HG02885 (cell line): ENCODE data around the gene KIF9.
"Not testable (repeated sequence)": the region's sequence is repeated elsewhere in the genome, so short reads cannot be mapped to it uniquely, and the experiment has no call there.

Experiments
- ATAC-seq: cut with Tn5 transposase; IDR thresholded peaks from one replicate; pipeline ENCODE4 v1.9.1; 2021; ENCODE audit warnings: mild to moderate bottlenecking; ENCODE audit not compliant: unreplicated experiment, poor library complexity

The KIF9 gene

DNA sequence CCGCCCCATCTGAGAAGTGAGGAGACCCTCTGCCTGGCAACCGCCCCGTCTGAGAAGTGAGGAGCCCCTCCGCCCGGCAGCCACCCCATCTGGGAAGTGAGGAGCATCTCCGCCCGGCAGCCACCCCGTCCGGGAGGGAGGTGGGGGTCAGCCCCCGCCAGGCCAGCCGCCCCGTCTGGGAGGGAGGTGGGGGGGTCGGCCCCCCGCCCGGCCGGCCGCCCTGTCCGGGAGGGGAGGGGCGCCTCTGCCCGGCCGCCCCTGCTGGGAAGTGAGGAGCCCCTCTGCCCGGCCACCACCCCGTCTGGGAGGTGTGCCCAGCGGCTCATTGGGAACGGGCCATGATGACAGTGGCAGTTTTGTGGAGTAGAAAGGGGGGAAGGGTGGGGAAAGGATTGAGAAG, 26.3 kb downstream of the KIF9 start:
- not testable (repeated sequence) for ATAC-seq

GRCh38 chr3:47251689-47252088, 30.9 kb downstream of the KIF9 start:
- no peak for ATAC-seq

DNA sequence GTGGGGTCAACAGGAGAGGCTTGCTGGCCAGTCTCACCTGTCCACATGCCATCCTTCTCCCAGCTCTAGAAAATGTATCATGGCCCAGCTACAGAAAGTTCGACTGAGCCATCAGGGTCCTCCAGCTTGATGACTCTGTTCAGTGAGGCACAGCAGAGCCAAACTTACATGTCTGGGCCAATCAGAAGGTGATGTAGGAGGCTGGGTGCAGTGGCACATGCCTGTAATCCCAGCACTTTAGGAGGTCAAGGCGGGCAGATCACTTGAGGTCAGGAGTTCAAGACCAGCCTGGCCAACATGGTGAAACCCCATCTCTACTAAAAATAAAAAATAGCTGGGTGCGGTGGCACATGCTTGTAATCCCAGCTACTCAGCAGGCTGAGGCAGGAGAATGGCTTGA, 31.5 kb downstream of the KIF9 start:
- not testable (repeated sequence) for ATAC-seq

GRCh38 chr3:47250309-47251060, 32.1 kb downstream of the KIF9 start:
- ATAC-seq = no peak

DNA sequence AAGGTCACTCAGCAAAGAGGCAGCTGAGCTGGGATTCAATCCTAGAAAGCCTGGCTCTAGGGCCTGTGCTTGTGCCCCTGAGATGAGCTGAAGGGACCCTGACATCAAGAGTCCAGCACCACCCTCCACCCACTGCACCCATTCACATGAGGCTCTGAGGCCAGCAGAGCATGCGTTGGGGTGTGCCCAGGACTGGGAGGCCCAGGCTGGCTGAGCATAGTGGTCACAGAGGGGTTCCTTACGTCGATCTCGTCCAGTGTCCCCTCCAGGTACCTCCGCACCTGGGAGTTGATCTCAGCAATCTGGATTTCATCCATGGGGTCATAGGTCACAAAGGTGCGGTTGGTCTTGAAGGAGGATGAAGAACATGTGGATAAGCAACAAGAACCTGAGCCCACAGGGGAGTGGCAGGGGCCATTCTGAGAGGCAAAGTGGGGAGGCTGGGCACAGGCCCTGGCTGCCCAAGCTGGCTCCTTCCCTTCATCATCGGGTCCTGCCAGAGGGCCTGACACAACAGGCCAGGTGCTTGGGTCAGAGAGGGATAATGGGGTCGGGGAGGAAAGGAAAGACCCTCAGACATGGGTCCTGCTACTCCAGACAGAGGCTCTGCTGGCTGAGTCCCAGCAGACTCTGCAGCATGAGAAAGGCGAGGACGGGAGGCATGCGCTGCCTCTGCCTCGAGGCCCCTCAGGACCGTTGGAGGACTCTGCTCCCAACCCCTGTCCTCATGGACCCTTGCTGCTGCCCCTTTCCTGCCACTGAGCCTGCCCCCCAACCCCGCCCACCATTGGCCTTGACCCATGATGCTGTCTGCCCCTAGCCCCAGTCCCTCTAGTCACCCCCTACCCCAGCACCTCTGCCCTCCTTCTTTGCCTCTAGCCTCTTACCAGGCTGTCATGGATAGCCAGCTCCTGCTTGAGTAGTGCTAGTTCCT, 35.2 kb downstream of the KIF9 start:
- no peak for ATAC-seq

DNA sequence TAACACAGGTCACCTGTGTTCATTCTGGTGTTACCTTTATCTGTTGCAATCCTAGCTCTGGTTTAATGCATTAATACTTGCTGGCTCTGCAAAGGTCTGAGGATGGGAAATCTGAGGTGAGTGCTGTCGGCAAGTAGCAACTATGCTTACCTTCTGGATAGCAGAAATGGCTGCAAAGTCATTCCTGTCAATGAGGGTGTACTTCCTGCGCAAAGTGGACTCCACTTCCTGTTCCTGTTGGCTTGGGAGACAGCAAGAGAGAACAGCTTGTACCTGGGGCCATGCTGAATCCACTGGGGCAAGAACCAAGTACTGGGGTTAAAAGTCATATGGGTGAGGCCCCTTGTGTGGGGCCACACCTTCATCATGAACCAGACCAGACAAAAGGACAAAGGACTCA, 37.3 kb downstream of the KIF9 start:
- no peak for ATAC-seq

DNA sequence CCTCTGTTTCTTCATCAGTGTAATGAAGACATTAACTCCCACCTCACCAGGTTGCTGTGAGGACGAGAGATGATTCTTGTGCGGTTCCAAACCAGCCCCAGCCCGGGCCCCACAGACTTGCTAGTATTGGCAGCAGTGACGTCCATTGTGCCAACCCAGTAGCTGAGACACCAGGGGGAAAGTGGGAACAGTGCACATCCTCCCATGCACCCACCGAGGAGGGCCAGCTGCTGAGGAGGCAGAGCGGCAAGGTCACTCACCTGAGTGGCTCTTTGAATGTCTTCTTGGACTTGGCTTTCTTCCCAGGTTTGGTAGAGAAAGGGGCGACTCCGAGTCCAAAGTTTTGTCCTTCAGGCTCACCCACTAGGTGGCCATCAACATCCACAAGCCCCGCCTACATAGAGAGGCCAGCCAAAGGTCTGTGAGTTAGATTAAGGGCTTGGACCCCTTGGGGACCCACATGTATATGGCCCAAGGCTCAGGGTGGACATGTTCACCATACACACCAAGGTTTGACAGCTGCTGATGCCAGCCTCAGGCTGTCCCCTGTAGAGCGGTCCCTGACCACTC, 38.0 kb downstream of the KIF9 start:
- no peak for ATAC-seq

DNA sequence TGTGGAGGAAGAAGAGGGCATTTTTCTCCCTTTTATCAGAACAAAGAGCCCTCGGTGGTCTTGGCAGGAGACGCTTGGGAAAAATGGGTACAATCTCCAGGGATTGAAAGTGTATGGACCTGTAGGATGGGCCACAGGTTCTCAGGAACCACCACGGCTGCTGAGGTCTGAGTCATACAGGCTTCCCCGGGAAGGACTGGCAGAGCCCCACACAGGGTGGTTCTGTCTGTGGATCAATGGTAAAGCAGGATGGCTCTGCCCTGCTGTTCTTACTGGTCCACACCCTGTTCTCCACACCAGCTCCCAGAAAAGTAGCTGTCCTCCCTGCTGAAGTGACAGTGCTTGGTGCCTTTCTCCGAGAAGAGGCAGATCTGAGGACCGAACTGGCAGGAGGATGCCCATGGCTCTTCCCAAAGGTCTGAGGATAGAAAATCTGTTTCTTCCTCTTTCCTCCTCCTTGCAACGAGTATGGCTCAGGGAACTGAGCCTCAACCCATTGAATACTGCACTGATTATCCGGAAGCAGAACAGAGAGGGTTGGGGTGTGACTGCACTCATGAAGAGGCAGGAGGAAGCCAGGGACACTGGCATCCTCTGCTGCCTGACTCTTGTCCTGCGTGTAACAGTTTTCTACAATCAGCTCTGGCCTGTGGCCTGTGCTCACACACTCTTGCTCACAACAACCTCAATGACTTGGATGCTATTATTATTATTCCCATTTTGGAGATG, 39.0 kb downstream of the KIF9 start:
- no peak for ATAC-seq

DNA sequence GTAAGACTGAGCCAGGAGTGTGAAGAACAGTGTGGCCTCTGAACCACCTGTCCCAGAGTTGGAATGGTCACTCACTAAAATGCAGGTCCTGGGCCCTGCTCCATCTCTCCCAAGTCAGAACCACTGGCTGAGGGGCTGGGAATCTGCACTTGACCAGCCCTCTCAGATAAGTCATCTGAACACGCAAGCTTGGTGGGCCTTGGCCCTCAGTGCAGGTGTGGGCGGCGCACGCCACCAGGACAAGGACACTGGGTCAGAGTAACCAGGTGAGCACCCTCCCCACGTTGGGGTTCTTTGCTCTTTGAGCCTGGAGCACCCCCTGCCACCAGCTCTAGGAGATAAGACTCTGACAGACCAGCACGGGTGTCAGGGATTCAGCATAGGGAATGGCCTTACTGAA, 42.7 kb downstream of the KIF9 start:
- no peak for ATAC-seq

- no peak for ATAC-seq
Measured at GRCh38 chr3:47238017-47238416, 44.6 kb downstream of the KIF9 start.

DNA sequence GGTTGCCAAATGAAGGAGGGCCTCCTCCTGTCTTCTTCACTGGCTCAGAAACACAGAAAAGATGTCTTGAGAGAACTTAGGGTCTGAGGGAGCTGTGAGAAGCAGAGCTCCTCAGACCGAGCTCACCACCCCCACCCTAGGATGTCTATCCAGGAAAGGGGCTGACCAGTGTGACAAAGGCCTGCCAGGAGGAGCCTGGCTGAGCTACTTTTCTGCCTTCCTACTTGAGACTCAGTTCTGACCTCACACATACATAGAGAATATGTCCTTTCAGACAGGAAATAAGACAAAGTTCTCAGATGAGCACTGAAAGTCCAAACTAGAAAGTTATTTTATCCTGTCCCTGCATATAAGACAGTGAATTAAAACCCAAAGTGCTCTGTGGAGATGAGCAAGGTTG, 54.5 kb downstream of the KIF9 start:
- peak; percentile 63 for ATAC-seq

DNA sequence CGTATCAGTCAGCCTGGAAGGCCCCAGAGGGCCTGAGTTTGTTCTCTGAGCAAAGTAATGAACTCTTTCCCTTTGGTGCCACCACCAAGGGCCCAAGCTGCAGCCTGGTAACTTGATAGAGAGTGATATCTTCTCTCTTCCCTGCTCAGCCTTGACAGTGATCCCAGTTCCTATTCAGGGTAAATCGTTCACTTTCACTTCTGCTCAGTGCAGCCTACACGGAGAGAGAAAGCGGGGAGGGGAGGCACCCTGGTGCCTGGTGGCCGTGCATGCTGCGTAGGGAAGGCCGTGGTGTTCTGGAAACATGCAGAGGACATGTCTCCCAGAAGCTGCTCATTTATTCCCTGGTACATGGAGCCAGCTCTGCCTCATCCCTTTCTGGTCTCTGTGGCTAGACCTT, 54.9 kb downstream of the KIF9 start:
- peak; percentile 64 for ATAC-seq

GRCh38 chr3:47225310-47225906, 57.2 kb downstream of the KIF9 start:
- no peak for ATAC-seq

- ATAC-seq = no peak
Measured at GRCh38 chr3:47223755-47224154, 58.8 kb downstream of the KIF9 start.

DNA sequence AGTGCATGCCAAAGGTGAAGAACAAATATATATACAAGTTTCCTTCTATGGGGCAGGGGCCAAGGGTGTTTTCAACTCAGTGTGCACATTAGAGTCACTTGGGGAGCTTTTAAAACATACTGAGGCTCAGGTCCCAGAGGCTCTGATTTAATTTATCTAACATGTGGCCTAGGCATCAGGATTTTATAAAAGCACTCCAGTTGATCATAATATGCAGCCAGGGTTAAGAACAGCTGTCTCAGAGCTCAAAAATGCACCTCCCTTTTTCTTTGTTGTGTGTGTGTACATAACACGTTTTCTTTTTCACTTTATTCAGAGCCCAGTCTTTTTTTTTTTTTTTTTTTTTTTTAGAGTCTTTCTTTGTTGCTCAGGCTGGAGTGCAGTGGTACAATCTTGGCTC, 60.8 kb downstream of the KIF9 start:
- ATAC-seq = no peak

GRCh38 chr3:47210863-47211405, 71.7 kb downstream of the KIF9 start:
- no peak for ATAC-seq

DNA sequence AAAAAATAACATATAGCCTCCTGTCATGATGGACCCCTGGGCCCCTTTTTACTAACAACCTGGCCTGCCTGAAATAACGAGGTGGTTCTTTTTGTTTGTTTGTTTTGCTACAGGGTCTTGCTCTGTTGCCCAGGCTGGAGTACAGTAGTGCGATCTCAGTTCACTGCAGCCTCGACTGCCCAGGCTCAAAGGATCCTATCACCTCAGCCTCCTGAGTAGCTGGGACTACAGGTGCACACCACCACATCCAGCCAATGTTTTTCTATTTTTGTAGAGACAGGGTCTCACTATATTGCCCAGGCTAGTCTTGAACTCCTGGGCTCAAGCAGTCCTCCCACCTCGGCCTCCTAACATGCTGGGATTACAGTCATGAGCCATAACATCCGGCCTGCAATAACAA, 76.6 kb downstream of the KIF9 start:
- not testable (repeated sequence) for ATAC-seq

GRCh38 chr3:47204875-47205274, 77.7 kb downstream of the KIF9 start:
- no peak for ATAC-seq

DNA sequence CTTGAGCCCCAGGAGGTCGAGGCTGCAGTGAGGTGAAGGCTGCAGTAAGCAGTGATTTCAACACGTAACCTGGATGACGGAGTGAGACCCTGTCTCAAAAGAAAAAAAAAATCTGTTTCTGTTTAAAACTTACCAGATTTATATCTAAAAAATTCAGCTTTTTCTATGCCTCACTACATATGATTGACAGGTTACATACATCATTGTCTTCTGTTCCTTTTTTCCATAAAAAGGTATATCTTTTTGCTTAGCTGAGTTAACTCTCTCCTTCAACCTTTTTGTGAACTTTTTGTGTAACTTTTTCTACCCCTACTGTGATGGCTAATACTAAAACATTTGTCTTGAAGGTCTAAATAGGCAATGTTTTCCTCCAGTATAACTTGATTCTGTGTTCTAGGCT, 80.1 kb downstream of the KIF9 start:
- ATAC-seq = no peak

DNA sequence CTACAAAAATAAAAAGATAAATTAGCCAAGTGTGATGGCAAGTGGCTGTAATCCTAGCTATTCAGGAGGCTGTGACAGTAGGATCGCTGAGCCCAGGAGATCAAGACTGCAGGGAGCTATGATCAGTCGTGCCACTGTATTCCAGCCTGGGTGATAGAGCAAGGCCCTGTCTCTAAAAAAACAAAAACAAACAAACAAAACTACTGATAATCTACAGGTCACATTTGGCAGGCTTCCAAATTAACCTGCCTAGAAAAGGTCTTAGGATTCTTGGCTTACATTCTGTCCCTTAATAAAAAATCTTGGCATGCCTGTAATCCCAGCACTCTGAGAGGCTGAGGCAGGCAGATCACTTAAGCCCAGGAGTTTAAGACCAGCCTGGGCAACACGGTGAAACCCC, 85.3 kb downstream of the KIF9 start:
- ATAC-seq = no peak
